Stomach (tissue), 9 donors: ENCODE measurements around the gene SSH3. TPM values are rescaled to one million over a fixed set of nuclear protein-coding genes. Genes with fewer than 3 reads are reported as not detected.

Experiments used
- DNase-seq, 2 donors: peaks; one replicate each; pipeline versions ENCODE4 v3.0.0 to v3.0.0-alpha.2; 2013 to 2019
- H3K27ac ChIP-seq, 5 donors: fragments of 200-600 bp in 4 of 5; sonication (generic) in 4 of 5; one replicate each; pipeline ENCODE4 v1.5.1; 2013 to 2019; ENCODE audit warnings: mild to moderate bottlenecking in 1 of 5, moderate library complexity in 1 of 5
- H3K27me3 ChIP-seq, 3 donors: fragments of 200-600 bp; sonication (generic); one replicate each; pipeline ENCODE4 v1.5.1; 2017 to 2019; ENCODE audit warnings: mixed run types in 1 of 3
- H3K36me3 ChIP-seq, 4 donors: fragments of 200-600 bp; sonication (generic); 1 replicate in 3 of 4; 2 replicates in 1 of 4; pipeline ENCODE4 v1.5.1; 2016 to 2019
- H3K4me1 ChIP-seq, 4 donors: fragments of 200-600 bp; sonication (generic); one replicate each; pipeline ENCODE4 v1.5.1; 2016 to 2019
- H3K4me3 ChIP-seq, 4 donors: fragments of 200-600 bp; sonication (generic) in 3 of 4; one replicate each; pipeline ENCODE4 v1.5.1; 2016 to 2019; ENCODE audit warnings: mild to moderate bottlenecking in 1 of 4
- H3K9me3 ChIP-seq, 4 donors: fragments of 200-600 bp; sonication (generic); one replicate each; pipeline ENCODE4 v1.5.1; 2016 to 2019
- CTCF ChIP-seq, 7 experiments: fragments of 450-650 bp in 4 of 7; fragments of 200-600 bp in 3 of 7; sonication (generic) in 3 of 7; IDR thresholded peaks; one replicate each; pipeline ENCODE4 v1.5.1; 2016 to 2019; ENCODE audit warnings: antibody characterized with exemption in 7 of 7, control low read depth in 2 of 7, mild to moderate bottlenecking in 1 of 7
- EP300 ChIP-seq: sonication (generic); formaldehyde crosslinking; IDR thresholded peaks from one replicate; pipeline ENCODE4 v1.6.1; 2017; ENCODE audit warnings: antibody characterized with exemption
- POLR2A ChIP-seq, 4 donors: fragments of 450-650 bp; IDR thresholded peaks; one replicate each; pipeline ENCODE4 v1.6.1; 2016; ENCODE audit warnings: antibody characterized with exemption in 4 of 4, control low read depth in 2 of 4, mild to moderate bottlenecking in 1 of 4, moderate library complexity in 1 of 4
- POLR2AphosphoS5 ChIP-seq, 3 donors: sonication (generic); formaldehyde crosslinking; IDR thresholded peaks; one replicate each; pipeline ENCODE4 v1.6.1; 2016; ENCODE audit warnings: antibody characterized with exemption in 3 of 3
- WGBS, 5 donors: extraction: QIAGEN DNeasy Blood & Tissue Kit in 3 of 5; methylation state at CpG; one replicate each; pipeline versions ENCODE4 v1.1.5 to v1.1.7; 2013 to 2018; 5-methylcytosine and 5-hydroxymethylcytosine counted together
- intact Hi-C: fragments of 100-400 bp; cut with DNase I; formaldehyde crosslinking; loops from one replicate; pipeline ENCODE4 v1.15.1; 2023; ENCODE audit warnings: low total_unique reads
- polyA plus RNA-seq, 3 donors: library from polyadenylated mRNA; stranded (reverse); fragments of 200-250 nt; gene quantifications; one replicate each; pipeline ENCODE4 v1.2.3, GENCODE V29; 2013
- total RNA-seq, 5 donors: library from RNA; depleted of rRNA; stranded (reverse); fragments of >200 nt; gene quantifications; one replicate each; pipeline versions ENCODE4 v1.1.0 to v1.2.3, GENCODE V29; 2014 to 2016
- donor health status: healthy with polysubstance abuse.
- donor health status: Bipolar disorder and iron deficiency.
- donor health status: healthy.

SSH3 gene
- total and polyA plus RNA-seq, 8 donors: 18.8 to 217 (median 34.9) TPM

GRCh38 chr11:67289226-67289650 is 14.1 kb upstream of the SSH3 start, which contains the start of gene ANKRD13D:
Gene ANKRD13D (plus strand): TSS chr11:67289303. CDS start chr11:67289461, 158 bp downstream.
- H3K9me3 ChIP-seq: no peaks in the 10 kb centered on the region
- H3K4me1 ChIP-seq: peaks cover 44 to 87% (median 60%) of the 10 kb centered on the region in 4 donors
- intact Hi-C loops: no loop called here
- DNase-seq: peak in 1 of 2 donors; percentile 49
- H3K36me3 ChIP-seq: peaks cover 32 to 55% (median 51%) of the 10 kb centered on the region in 4 donors
- TF ChIP-seq CTCF (IDR thresholded peaks at IDR 0.05) (no peak), POLR2A (IDR thresholded peaks at IDR 0.05) (no peak), POLR2AphosphoS5 (IDR thresholded peaks at IDR 0.05) (no peak)
- WGBS, 5 donors: 0 to 2% (median 1%) methylated on average over 4 to 55 of the region's 56 CpGs; no CpG with 5 or more reads in 2 of the 5 donors
- peak within 1 kb of the TSS; percentile 85 to 99 (median 92) for H3K27ac ChIP-seq
- H3K4me3 ChIP-seq: peak within 1 kb of the TSS; percentile 70 to 81 (median 76)
- no peaks in the 10 kb centered on the region for H3K27me3 ChIP-seq

- TF ChIP-seq POLR2A (IDR thresholded peaks at IDR 0.05): no peak
- H3K36me3 ChIP-seq: peaks cover 26 to 54% (median 48%) of the 10 kb centered on the region in 4 donors
- peaks cover 44 to 83% (median 59%) of the 10 kb centered on the region in 4 donors for H3K4me1 ChIP-seq
- H3K9me3 ChIP-seq: no peaks in the 10 kb centered on the region
- H3K27ac ChIP-seq: peak overlapping the region; percentile 70 to 99 (median 92)
- H3K27me3 ChIP-seq: no peaks in the 10 kb centered on the region
- peak overlapping the region; percentile 70 to 81 (median 76) for H3K4me3 ChIP-seq
- WGBS, 5 donors: 18 to 29% (median 25%) methylated on average over 17 to 36 of the region's 36 CpGs
- intact Hi-C loops: no loop called here
- peak in 1 of 2 donors; percentile 60 for DNase-seq
These were observed 13.5 kb upstream of the SSH3 start for GRCh38 chr11:67289651-67290479.

GRCh38 chr11:67290801-67291200 is 12.5 kb upstream of the SSH3 start:
- peak overlapping the region in 4 of 5 donors; percentile 85 to 99 (median 94) for H3K27ac ChIP-seq
- peak overlapping the region in 3 of 4 donors; percentile 70 to 80 (median 73) for H3K4me3 ChIP-seq
- peaks cover 44 to 74% (median 57%) of the 10 kb centered on the region in 4 donors for H3K4me1 ChIP-seq
- TF ChIP-seq EP300 (no peak), POLR2AphosphoS5 (IDR thresholded peaks at IDR 0.05) (peak in 1 of 3 donors; percentile 20)
- no peaks in the 10 kb centered on the region for H3K27me3 ChIP-seq
- intact Hi-C loops: no loop called here
- peaks cover 16 to 54% (median 47%) of the 10 kb centered on the region in 4 donors for H3K36me3 ChIP-seq
- peak in 1 of 2 donors; percentile 59 for DNase-seq
- 68 to 87% (median 75%) methylated on average over 7 of the region's 7 CpGs for WGBS, 5 donors
- H3K9me3 ChIP-seq: peaks cover 0 to 7% (median 0%) of the 10 kb centered on the region in 4 donors

GRCh38 chr11:67291481-67292381 is 11.6 kb upstream of the SSH3 start:
- peak overlapping the region in 2 of 5 donors; percentile 29 to 85 for H3K27ac ChIP-seq
- whole genome bisulfite sequencing, 5 donors: 93 to 97% (median 94%) methylated on average over 30 to 33 of the region's 33 CpGs
- no peak for DNase-seq
- peaks cover 0 to 10% (median 0%) of the 10 kb centered on the region in 4 donors for H3K9me3 ChIP-seq
- H3K4me1 ChIP-seq: peaks cover 44 to 64% (median 52%) of the 10 kb centered on the region in 4 donors
- intact Hi-C loops: no loop called here
- H3K4me3 ChIP-seq: no peak overlapping the region
- H3K36me3 ChIP-seq: peaks cover 17 to 54% (median 43%) of the 10 kb centered on the region in 4 donors
- no peak for TF ChIP-seq EP300
- no peak for TF ChIP-seq POLR2AphosphoS5 (IDR thresholded peaks at IDR 0.05)
- no peak for TF ChIP-seq CTCF (IDR thresholded peaks at IDR 0.05)
- TF ChIP-seq POLR2A (IDR thresholded peaks at IDR 0.05): no peak
- no peaks in the 10 kb centered on the region for H3K27me3 ChIP-seq

- peak overlapping the region in 1 of 5 donors; percentile 85 for H3K27ac ChIP-seq
- 54 to 69% (median 58%) methylated on average over 3 of the region's 3 CpGs for WGBS, 5 donors
- intact Hi-C loops: no loop called here
- TF ChIP-seq EP300: no peak
- no peak for TF ChIP-seq POLR2A (IDR thresholded peaks at IDR 0.05)
- no peak for TF ChIP-seq CTCF (IDR thresholded peaks at IDR 0.05)
- TF ChIP-seq POLR2AphosphoS5 (IDR thresholded peaks at IDR 0.05): no peak
- H3K27me3 ChIP-seq: no peaks in the 10 kb centered on the region
- no peak overlapping the region for H3K4me3 ChIP-seq
- peaks cover 17 to 58% (median 48%) of the 10 kb centered on the region in 4 donors for H3K36me3 ChIP-seq
- H3K9me3 ChIP-seq: peaks cover 0 to 10% (median 0%) of the 10 kb centered on the region in 4 donors
- no peak for DNase-seq
- peaks cover 34 to 55% (median 44%) of the 10 kb centered on the region in 4 donors for H3K4me1 ChIP-seq
These were observed 10.7 kb upstream of the SSH3 start for GRCh38 chr11:67292671-67293070.
